HT-29 (cell line): ENCODE data around the gene FITM1. TPM values are rescaled to one million over a fixed set of nuclear protein-coding genes. Genes with fewer than 3 reads are reported as not detected.

Source experiments
- DNase-seq: peaks from one replicate; pipeline ENCODE4 v3.0.0-alpha.2; 2015; ENCODE audit warnings: low spot score
- total RNA-seq: library from RNA; depleted of rRNA; stranded (reverse); fragments of >200 nt; shearing (Covaris generic); gene quantifications from 2 replicates; pipeline ENCODE4 v1.2.3, GENCODE V29; 2014

FITM1 gene
- total RNA-seq, 1 experiment from 2014 or later: 0.74 TPM

- no peak for DNase-seq
Observed at GRCh38 chr14:24119691-24120090, 10.8 kb upstream of the FITM1 start.

GRCh38 chr14:24121210-24121609 is 9.2 kb upstream of the FITM1 start:
- no peak for DNase-seq

GRCh38 chr14:24122416-24122815 is 8.0 kb upstream of the FITM1 start:
- no peak for DNase-seq

- no peak for DNase-seq
Observed at GRCh38 chr14:24122898-24123297, 7.6 kb upstream of the FITM1 start.

- no peak for DNase-seq
Observed at GRCh38 chr14:24123424-24124417, 6.7 kb upstream of the FITM1 start.

- no peak for DNase-seq
Observed at GRCh38 chr14:24126939-24127338, 3.5 kb upstream of the FITM1 start.

GRCh38 chr14:24127673-24128072 is 2.8 kb upstream of the FITM1 start:
- DNase-seq: no peak

- no peak for DNase-seq
Observed at GRCh38 chr14:24129410-24129998, 955 bp upstream of the FITM1 start.

- no peak for DNase-seq
Observed at GRCh38 chr14:24130717-24131548, 474 bp downstream of the FITM1 start.

- no peak for DNase-seq
Observed at GRCh38 chr14:24131549-24131966, 1.1 kb downstream of the FITM1 start.

GRCh38 chr14:24132061-24132685 is 1.7 kb downstream of the FITM1 start:
- no peak for DNase-seq

GRCh38 chr14:24132976-24133375 is 2.5 kb downstream of the FITM1 start:
- DNase-seq: no peak

- no peak for DNase-seq
Observed at GRCh38 chr14:24133735-24134134, 3.3 kb downstream of the FITM1 start.

GRCh38 chr14:24135584-24135833 is 5.0 kb downstream of the FITM1 start:
- DNase-seq: no peak

GRCh38 chr14:24135834-24136683 is 5.6 kb downstream of the FITM1 start, which contains the start of gene PSME1:
TSS of gene PSME1 (plus strand) at chr14:24136194. CDS start at chr14:24136263, 69 bp downstream.
- DNase-seq: peak; percentile 82

GRCh38 chr14:24136684-24137528 is 6.4 kb downstream of the FITM1 start:
- DNase-seq: peak; percentile 11

- DNase-seq: no peak
Observed at GRCh38 chr14:24137529-24138395, 7.3 kb downstream of the FITM1 start.

GRCh38 chr14:24138396-24139271 is 8.2 kb downstream of the FITM1 start:
- DNase-seq: no peak
